ENCODE results near the gene NCKAP5L. TPM values are rescaled to one million over a fixed set of nuclear protein-coding genes. Genes with fewer than 3 reads are reported as not detected.
A peak's percentile ranks its signal among the peaks of the same experiment; 100 is the strongest.

Gene NCKAP5L
- total RNA-seq, 3 donors from 2014 or later (not counting 1 experiment from before 2014, with no cell fraction given): 16.7 to 19.3 (median 16.8) TPM

DNA sequence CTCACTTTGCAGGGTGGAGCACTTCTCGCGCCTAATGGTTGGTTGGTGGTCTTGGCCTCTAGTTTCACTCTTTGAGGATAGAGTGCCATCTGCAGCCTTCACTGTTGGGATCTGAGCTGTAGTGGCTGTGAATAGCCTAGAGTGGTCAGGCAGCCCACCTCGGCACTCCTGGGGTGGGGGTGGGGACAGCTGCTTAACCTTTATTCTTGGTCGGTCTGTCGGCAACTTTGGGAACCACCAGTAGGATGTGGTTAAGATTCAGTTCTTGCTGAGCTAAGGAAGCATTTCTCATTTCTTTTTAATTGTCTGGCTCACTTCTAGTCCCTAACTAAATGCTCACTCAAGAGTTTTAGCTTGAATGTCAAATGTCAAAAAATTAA, 65.8 kb downstream of the NCKAP5L start:
- no peaks in the 10 kb centered on the region for H3K9me3 Mint-ChIP-seq
- peak overlapping the region; percentile 80 to 88 for H3K27ac Mint-ChIP-seq
- 27% methylated on average over 5 of the region's 5 CpGs for WGBS (ENCODE audit: insufficient coverage)
- ATAC-seq (peak in 2 of 3 donors; percentile 27 to 30), DNase-seq (peak in 1 of 2 donors; percentile 54)
- no peaks in the 10 kb centered on the region for H3K9me3 ChIP-seq (ENCODE audit: control insufficient read depth, insufficient read depth, low read length)
- intact Hi-C loops (cut with micrococcal nuclease): loop anchor here (2.0 kb wide), 1 partner anchor 76 kb away; no protein-coding TSS in a partner anchor
- H3K27me3 ChIP-seq (ENCODE audit: control insufficient read depth, insufficient read depth, low read length): no peaks in the 10 kb centered on the region
- peaks cover 70% of the 10 kb centered on the region for H3K36me3 ChIP-seq (ENCODE audit: control insufficient read depth, insufficient read depth, low read length)
- H3K4me1 Mint-ChIP-seq: peaks cover 36 to 37% of the 10 kb centered on the region in 2 donors
- peaks cover 8% of the 10 kb centered on the region for H3K36me3 Mint-ChIP-seq
- H3K4me3 ChIP-seq (ENCODE audit: low read length): no peak overlapping the region
- peaks cover 21% of the 10 kb centered on the region for H3K4me1 ChIP-seq (ENCODE audit: control insufficient read depth, insufficient read depth, low read length)
- H3K4me3 Mint-ChIP-seq: peak overlapping the region; percentile 6
- TF ChIP-seq, protein P1, sequence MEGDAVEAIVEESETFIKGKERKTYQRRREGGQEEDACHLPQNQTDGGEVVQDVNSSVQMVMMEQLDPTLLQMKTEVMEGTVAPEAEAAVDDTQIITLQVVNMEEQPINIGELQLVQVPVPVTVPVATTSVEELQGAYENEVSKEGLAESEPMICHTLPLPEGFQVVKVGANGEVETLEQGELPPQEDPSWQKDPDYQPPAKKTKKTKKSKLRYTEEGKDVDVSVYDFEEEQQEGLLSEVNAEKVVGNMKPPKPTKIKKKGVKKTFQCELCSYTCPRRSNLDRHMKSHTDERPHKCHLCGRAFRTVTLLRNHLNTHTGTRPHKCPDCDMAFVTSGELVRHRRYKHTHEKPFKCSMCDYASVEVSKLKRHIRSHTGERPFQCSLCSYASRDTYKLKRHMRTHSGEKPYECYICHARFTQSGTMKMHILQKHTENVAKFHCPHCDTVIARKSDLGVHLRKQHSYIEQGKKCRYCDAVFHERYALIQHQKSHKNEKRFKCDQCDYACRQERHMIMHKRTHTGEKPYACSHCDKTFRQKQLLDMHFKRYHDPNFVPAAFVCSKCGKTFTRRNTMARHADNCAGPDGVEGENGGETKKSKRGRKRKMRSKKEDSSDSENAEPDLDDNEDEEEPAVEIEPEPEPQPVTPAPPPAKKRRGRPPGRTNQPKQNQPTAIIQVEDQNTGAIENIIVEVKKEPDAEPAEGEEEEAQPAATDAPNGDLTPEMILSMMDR (IDR thresholded peaks at IDR 0.05): no peak
- no peaks in the 10 kb centered on the region for H3K27me3 Mint-ChIP-seq (ENCODE audit: low read depth in 2 of 2)
- H3K27ac ChIP-seq (ENCODE audit: low read length): peak overlapping the region; percentile 40

DNA sequence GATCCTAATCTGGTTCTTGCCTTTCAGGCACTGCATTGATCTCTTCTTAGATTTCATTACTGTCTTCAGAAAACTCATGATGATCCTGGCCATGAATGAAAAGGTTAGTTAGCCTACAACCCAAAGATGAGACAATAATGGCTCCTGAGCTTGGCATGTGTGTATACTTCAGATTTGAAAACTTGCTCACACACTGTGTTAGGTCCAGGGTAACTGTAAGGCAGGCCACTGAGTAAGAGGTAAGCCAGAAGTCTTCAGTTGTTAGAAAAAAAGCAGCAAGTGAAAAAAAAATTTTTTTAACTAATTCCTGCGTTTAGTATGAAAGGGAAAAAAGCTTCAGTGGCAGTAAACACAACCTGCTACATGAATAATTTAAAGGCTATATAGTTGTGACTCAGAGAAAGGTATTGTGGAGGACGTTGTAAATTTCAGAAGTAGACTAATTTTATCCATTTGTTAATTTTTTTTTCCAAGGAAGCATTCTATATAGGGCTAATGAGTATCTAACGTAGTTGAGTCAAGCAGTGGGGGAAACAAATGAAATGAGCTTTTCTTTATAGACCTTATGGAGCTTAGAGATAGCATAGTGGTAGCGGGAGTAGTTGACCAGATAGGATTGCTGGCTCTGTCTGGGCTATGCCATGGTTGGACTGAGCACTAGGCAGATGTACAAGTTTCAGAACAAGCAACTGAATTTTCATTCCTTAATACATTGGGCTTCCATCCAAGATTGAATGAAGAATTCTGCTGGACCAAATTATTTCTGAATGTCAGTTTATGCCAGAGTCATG, 66.3 kb downstream of the NCKAP5L start:
- intact Hi-C loops (cut with micrococcal nuclease): loop anchor here (2.0 kb wide), 1 partner anchor 77 kb away; no protein-coding TSS in a partner anchor
- WGBS (ENCODE audit: insufficient coverage): 86% methylated on average over 3 of the region's 4 CpGs
- no peak overlapping the region for H3K4me3 Mint-ChIP-seq
- Histone ChIP-seq H3K27me3 (ENCODE audit: control insufficient read depth, insufficient read depth, low read length) (no peaks in the 10 kb centered on the region), H3K27ac (ENCODE audit: low read length) (peak overlapping the region; percentile 40), H3K4me3 (ENCODE audit: low read length) (no peak overlapping the region), H3K4me1 (ENCODE audit: control insufficient read depth, insufficient read depth, low read length) (peaks cover 21% of the 10 kb centered on the region), H3K9me3 (ENCODE audit: control insufficient read depth, insufficient read depth, low read length) (no peaks in the 10 kb centered on the region), H3K36me3 (ENCODE audit: control insufficient read depth, insufficient read depth, low read length) (peaks cover 76% of the 10 kb centered on the region)
- TF ChIP-seq, protein P1 (IDR thresholded peaks at IDR 0.05): no peak
- H3K9me3 Mint-ChIP-seq: no peaks in the 10 kb centered on the region
- peak overlapping the region; percentile 80 to 88 for H3K27ac Mint-ChIP-seq
- H3K27me3 Mint-ChIP-seq (ENCODE audit: low read depth in 2 of 2): no peaks in the 10 kb centered on the region
- DNase-seq: no peak
- H3K4me1 Mint-ChIP-seq: peaks cover 32 to 38% of the 10 kb centered on the region in 2 donors
- peaks cover 8% of the 10 kb centered on the region for H3K36me3 Mint-ChIP-seq
- no peak for ATAC-seq

DNA sequence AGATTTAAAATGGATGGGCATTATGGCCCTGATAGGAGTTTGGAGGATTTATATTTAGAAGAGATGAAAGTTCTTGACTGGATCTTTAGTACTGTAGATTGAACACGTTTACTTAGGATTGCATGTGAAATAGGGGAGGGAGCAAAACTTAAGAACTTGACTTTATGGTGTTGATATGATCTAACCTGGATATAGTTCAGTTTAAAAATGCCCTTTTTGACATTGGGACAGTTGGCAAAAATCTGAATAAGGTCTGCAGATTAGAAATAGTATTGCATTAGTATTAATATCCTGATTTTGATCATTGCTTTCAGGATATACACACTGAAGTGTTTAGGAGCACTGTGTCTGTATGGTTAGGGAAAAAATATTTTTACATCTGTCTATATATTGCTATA, 77.2 kb downstream of the NCKAP5L start:
- Histone ChIP-seq H3K9me3 (ENCODE audit: control insufficient read depth, insufficient read depth, low read length) (no peaks in the 10 kb centered on the region), H3K27ac (ENCODE audit: low read length) (no peak overlapping the region), H3K36me3 (ENCODE audit: control insufficient read depth, insufficient read depth, low read length) (peaks cover 40% of the 10 kb centered on the region), H3K4me1 (ENCODE audit: control insufficient read depth, insufficient read depth, low read length) (peaks cover 36% of the 10 kb centered on the region), H3K4me3 (ENCODE audit: low read length) (no peak overlapping the region), H3K27me3 (ENCODE audit: control insufficient read depth, insufficient read depth, low read length) (no peaks in the 10 kb centered on the region)
- Mint-ChIP-seq H3K27me3 (ENCODE audit: low read depth in 2 of 2) (no peaks in the 10 kb centered on the region), H3K4me1 (peaks cover 56 to 62% of the 10 kb centered on the region in 2 donors), H3K9me3 (no peaks in the 10 kb centered on the region), H3K27ac (peak overlapping the region; percentile 76 to 100), H3K36me3 (peaks cover 14% of the 10 kb centered on the region), H3K4me3 (peak overlapping the region; percentile 58)
- TF ChIP-seq, protein P1 (IDR thresholded peaks at IDR 0.05): no peak
- WGBS (ENCODE audit: insufficient coverage): 61% methylated on average over 1 of the region's 1 CpG
- no peak for ATAC-seq
- intact Hi-C loops (cut with micrococcal nuclease): no loop called here
- DNase-seq: no peak
